Left forelimb (tissue), 1 donor: ENCODE results near the gene ALG12.

Source experiments
- DNase-seq: peaks from one replicate; pipeline ENCODE4 v3.0.0-alpha.2; 2018; ENCODE audit warnings: low spot score

ALG12 gene

DNA sequence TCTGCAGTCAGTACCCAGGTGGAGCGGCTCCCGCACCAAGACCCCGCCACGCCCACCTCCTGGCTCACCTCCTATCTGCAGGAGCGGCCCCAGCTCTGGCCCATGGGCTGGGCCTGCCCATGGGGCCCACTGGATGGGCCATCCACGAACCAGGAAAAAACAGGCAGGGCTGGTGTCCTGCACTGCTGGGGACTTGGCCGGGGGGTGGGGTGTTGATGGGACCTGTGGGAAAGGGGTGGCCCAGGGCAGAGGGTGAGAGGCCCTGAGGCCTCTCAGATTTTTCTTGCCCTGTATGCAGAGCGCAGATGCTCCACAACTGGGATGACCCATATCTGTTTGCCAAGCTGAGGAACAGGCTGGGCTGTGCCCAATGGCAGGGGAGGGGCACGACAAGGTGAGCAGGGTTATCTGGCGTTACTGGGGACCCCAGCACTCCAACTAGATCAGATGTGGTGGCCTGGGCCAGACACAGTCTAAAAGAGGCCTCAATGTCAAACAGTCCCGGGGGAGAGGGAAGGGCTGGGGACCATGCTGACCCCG is 39.7 kb upstream of the ALG12 start:
- no peak for DNase-seq

- DNase-seq, result no peak
These were observed 38.9 kb upstream of the ALG12 start for GRCh38 chr22:49956914-49957825.

- no peak for DNase-seq
These were observed 38.2 kb upstream of the ALG12 start for GRCh38 chr22:49956418-49956770.

- DNase-seq, result no peak
These were observed 37.6 kb upstream of the ALG12 start for GRCh38 chr22:49955581-49956417.

DNA sequence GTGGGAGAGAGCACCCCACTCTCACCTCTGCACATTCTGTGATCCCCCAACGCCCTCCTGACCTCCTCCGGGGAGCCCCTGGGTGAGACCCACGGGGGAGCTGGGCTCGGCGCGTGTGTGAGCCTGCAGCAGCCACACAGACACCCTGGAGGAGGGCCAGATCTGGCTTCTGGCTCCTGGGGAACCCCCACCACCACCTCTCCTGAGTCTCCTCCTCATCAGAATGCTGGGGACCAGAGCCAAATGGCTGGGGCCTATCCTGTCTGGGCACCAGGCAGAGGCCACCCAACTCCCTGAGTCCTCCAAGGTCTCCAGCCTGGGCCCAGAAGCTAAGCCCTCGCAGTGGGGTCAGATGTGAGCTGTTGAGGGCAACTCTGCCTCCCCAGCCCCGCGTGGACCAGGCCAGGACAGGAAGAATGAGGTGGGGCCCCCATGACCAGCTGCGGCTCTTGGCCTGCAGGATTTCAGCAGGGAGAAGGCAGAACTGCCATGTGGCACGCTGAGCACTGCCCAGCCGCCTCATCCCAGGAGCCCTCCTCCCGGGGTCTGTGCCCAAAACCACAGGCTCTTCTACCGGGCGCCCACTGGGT is 36.8 kb upstream of the ALG12 start:
- DNase-seq, result no peak

DNA sequence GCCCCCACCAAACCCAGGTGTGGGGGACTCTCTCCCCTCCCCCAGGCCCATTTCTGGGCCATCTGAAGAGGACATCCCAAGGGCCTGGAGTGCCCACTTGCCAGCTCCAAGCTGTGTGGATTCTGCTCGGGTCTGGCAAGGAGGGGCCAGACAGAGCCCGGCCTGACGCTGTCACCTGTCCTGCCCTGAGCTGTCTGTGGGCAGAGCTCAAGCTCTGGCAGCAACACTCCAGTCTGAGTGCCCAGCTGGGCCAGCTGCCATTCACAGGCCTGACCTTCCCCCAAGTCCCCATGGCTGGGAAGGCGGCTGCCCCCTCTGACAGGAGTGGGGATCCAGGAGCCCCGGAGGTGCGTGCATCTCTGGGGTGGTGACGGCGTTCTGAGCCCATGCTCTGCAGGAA is 36.1 kb upstream of the ALG12 start:
- no peak for DNase-seq

GRCh38 chr22:49953680-49954344 is 35.6 kb upstream of the ALG12 start:
- no peak for DNase-seq

- no peak for DNase-seq
These were observed 34.9 kb upstream of the ALG12 start for GRCh38 chr22:49953027-49953679.

DNA sequence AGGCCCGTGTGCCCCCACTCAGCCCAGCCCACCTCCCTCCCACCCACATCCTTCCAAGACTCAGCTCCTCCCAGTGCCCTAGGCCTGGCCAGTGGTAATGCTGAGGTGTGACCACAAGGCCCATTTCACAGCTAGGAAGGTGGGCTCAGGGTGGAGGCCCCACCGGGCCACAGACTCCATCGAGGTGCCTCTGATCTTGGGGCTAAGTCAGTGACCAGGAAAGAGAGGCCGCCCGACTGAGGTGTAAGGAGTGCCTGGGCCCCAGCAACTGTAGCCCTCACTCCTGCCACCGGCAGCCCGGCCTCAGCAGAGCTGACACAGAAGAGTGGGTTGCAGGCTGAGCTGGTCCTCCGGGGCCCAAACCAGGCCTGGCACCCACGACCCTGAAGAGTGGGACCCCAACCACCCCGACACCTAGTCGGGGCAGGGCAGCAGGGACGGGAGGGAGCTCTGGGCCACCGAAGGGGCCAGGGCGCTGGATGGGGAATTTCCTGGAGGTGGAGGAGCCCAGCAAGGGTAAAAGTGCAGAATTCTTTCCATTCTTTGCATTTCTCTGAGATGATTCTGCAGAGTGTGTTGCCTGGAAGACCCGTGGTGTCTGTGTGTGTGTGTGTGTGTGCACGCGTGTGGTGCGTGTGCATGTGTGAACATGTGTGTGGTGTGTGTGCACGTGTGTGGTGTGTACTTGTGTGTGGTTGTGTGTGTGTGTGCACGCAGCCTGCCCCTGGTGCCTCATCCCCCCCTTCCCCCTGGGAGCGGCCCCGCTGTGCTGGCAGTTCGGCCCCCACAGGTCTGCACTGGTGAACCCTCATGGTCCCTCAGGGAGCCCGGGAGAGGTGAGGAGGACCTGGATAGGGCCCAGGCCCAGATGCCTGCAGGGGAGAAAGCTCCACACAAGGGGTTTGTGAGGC is 34.0 kb upstream of the ALG12 start:
- no peak for DNase-seq

DNA sequence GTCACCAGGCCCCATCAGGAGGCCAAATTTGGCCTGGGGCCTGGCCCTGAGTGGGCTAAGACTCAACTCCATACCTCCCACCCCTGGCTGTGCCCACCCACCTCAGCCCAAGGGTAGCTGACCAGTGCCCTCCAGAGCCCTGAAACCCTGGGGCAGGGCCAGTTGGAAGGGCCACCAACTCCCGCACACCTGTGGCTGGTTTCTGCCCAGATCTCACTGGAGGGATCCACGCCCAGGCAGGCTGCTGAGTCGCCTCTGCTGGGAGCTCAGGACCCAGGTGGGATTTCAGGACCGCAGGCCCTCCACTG is 33.4 kb upstream of the ALG12 start:
- DNase-seq, result no peak

DNA sequence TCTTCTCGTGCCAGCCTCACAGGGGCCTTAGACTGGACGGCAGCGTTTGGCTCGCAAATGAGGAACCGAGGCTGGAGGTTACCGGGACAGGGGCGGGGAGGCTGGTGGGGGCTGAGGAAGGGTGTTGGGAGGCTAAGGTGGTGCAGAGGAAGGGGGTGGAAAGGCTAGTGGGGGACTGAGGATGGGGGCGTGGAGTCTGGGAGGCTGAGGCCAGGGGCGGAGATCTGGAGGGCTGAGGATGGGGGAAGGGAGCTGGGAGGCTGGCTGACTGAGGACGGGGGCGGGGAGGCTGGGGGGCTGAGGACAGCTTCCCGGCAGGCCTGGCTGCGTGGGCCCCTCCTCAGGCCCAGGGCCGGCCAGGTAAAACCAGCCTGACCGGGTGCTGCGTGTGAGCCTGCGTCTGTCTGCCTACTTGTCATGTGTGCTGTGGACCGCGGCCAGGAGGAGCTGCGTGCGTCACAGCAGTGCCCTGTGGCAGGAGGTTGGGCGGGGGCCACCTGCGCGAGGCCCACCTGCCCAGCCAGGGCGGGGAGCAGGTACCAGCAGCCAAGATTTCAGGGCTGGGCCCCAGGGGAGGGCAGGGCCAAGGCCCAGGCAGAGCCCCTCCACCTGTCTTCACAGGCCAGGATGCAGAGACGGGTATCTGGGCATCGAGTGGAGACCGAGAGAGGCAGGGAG is 32.9 kb upstream of the ALG12 start:
- DNase-seq, result no peak

- no peak for DNase-seq
These were observed 32.3 kb upstream of the ALG12 start for GRCh38 chr22:49950396-49950994.

DNA sequence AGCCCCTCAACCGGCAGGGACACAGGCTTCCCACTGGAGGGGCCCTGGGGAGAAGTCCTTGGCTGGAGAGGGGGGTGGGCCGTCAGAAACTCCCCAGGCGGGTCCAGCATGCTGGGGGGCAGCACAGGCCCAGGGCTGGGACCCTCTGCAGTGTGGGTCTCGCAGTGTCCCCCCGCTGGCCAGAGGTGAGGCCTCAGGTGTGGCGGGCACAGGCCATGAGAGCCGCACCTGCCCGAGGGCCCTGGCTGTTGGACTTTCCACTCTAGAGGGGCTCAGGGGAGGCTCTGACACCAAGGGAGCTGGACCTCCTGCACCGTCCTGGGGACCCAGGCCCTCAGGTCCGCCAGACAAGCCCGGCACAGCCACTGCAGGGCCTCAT is 31.7 kb upstream of the ALG12 start:
- DNase-seq, result no peak

- DNase-seq, result no peak
These were observed 31.0 kb upstream of the ALG12 start for GRCh38 chr22:49948958-49949913.

DNA sequence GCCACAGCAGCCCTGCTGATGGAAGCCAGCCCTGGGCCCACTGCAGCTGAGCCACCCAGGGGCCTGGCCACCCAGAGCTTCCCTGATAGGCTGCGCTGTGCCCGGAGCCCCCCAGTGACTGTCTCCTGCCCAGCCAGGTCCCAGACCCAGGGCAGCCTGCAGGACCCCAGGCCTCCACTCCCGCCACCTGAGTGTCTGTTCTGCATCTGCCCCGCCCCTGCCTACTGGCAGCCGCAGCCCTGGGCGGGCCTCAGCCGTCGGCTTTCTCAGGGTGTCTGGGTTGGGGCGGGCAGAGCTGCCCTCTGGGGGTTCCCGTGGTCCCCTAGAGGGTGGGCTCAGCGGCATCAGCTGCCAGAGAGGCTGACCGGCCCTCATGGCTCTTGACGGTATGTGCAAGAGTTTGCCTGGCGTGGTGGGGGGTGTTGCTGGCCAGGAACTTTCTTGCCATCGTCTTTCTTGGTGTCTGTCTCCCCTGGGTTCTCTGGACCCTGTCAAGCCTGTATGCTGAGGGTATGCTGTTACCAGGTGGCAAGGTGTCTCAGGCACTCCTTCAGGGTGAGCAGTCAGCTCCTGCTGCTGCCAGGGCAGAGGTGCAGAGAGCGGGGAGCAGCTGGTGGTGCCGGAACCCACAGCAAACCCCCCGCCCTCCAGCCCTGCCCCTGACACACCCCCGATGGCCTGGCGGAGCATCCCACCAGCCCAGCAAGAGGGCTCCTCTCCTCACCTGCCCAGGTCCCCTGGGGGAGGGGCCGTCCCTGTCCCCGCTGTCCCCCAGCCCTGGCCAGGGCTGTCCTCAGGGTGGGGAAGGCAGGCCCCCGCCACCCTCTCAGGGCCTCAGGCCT is 30.1 kb upstream of the ALG12 start:
- no peak for DNase-seq

DNA sequence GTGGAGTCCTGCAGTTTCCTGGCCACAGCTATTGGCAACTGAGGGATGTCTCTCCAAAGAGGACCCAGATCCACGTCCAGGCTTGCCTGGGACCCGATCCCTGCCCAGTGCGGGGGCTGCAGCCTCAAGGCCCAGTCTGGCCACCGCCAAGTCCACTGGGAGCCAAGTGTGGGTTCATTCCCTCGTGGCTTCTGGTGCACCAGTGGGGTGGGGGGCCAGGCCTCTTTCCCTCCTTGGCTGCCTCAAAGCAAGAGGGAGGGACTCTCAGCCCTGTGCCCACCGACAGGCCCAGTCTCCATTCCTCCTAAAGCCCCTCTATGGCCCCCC is 29.0 kb upstream of the ALG12 start:
- no peak for DNase-seq

DNA sequence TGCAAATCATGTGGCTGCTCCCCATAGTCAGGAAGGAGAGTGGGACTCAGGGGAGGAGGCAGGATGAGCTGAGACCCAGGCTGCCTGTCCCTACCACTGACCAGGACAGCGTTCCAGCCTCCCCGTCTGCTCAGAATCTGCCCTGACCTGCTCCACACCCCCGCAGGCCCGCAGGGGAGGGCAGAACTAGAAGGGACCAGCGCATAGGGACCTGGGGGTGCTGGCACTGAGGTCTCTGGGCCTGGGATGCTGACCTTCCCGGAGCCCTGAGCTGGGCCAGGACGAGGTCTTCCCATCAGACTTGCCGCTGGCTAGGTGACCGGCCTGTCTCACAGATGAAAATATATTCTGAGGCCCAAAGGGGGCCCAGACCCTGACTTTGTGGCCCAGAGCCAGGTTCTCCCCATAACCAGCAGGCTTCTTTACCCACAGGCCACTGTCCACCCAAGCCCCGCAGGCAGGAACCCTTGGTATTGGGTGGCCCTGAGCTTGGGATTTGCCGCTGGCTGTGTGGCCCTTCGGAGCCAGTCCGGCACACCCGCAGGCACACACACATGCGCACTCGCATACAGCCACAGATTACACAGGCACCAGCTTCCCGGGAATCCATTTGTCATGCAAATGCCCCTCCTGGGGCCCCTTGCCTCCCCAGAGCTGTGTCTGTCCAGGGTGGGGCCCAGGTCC is 28.5 kb upstream of the ALG12 start:
- DNase-seq, result no peak
